Vagina (tissue), 2 donors: ENCODE data around the gene KLHDC9.

Experiments
- POLR2A ChIP-seq, 2 donors: fragments of 450-650 bp; IDR thresholded peaks; one replicate each; pipeline ENCODE4 v1.6.1; 2017; ENCODE audit warnings: antibody characterized with exemption in 2 of 2, mild to moderate bottlenecking in 2 of 2, moderate library complexity in 2 of 2
- POLR2AphosphoS5 ChIP-seq, 2 donors: sonication (generic); formaldehyde crosslinking; IDR thresholded peaks; one replicate each; pipeline ENCODE4 v1.9.0; 2017; ENCODE audit warnings: antibody characterized with exemption in 2 of 2, mild to moderate bottlenecking in 2 of 2, low read depth in 1 of 2; ENCODE audit not compliant: insufficient read depth in 1 of 2
- TF ChIP-seq, protein P1 (sequence below), 3 experiments: fragments of 450-650 bp in 2 of 3; fragments of 200-600 bp in 1 of 3; sonication (generic) in 1 of 3; IDR thresholded peaks; one replicate each; pipeline ENCODE4 v1.5.1; 2017 to 2019; ENCODE audit warnings: antibody characterized with exemption in 3 of 3, mild to moderate bottlenecking in 2 of 3, moderate library complexity in 2 of 3

DNA sequence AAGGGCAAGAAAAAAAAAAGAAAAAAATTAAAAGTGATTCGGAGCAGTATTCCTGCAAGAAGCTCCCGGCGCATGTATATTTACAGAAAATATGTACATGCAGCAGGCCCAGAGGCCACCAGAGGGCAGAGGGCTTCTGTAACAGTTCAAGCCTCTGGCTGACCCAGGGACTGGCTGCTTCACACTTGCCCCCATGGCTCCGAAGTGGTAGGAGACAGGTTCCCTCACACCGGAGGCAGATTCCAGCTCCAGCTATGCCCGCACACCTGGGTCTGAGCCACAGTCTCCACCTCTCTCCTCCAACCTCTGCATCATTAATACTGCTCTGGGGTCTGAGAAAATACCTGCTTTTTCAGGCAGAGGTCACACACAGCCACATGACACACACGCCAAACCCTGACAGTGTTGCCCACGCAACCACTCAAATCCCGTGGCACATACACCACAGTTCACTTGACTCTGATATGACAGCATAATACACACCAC lies 26.2 kb upstream of the KLHDC9 start:
- TF ChIP-seq POLR2A (IDR thresholded peaks at IDR 0.05) (no peak), POLR2AphosphoS5 (IDR thresholded peaks at IDR 0.05; ENCODE audit: insufficient read depth in 1 of 2, low read depth in 1 of 2) (no peak)
- TF ChIP-seq, protein P1, sequence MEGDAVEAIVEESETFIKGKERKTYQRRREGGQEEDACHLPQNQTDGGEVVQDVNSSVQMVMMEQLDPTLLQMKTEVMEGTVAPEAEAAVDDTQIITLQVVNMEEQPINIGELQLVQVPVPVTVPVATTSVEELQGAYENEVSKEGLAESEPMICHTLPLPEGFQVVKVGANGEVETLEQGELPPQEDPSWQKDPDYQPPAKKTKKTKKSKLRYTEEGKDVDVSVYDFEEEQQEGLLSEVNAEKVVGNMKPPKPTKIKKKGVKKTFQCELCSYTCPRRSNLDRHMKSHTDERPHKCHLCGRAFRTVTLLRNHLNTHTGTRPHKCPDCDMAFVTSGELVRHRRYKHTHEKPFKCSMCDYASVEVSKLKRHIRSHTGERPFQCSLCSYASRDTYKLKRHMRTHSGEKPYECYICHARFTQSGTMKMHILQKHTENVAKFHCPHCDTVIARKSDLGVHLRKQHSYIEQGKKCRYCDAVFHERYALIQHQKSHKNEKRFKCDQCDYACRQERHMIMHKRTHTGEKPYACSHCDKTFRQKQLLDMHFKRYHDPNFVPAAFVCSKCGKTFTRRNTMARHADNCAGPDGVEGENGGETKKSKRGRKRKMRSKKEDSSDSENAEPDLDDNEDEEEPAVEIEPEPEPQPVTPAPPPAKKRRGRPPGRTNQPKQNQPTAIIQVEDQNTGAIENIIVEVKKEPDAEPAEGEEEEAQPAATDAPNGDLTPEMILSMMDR (IDR thresholded peaks at IDR 0.05), result peak in 1 of 3 experiments; percentile 27
